CD14-positive monocyte (primary cell): ENCODE results near the gene CDIP1. TPM values are rescaled to one million over a fixed set of nuclear protein-coding genes. Genes with fewer than 3 reads are reported as not detected.
A peak's percentile ranks its signal among the peaks of the same experiment; 100 is the strongest.

Experiments
- DNase-seq, 3 donors: peaks; one replicate each; pipeline ENCODE4 v3.0.0-alpha.2; 2011 to 2022
- H2AFZ ChIP-seq: 2 replicates; pipeline ENCODE4 v1.6.0; 2012; ENCODE audit warnings: mild to moderate bottlenecking, low read depth, low read length, inconsistent platforms; ENCODE audit not compliant: insufficient read depth, poor library complexity, severe bottlenecking
- H3K27ac ChIP-seq, 2 donors: 1 replicate in 1 of 2; 2 replicates in 1 of 2; pipeline ENCODE4 v1.5.1; 2012 to 2013; ENCODE audit warnings: low read length in 2 of 2, control low read depth in 1 of 2, inconsistent platforms in 1 of 2, low read depth in 1 of 2, mild to moderate bottlenecking in 1 of 2
- H3K27me3 ChIP-seq, 2 donors: one replicate each; pipeline versions ENCODE4 v1.6.0 to v1.6.1; 2011 to 2013; ENCODE audit warnings: low read length in 2 of 2; ENCODE audit not compliant: control insufficient read depth in 2 of 2, insufficient read depth in 2 of 2
- H3K36me3 ChIP-seq, 2 donors: replicated peaks in 1 of 2; 1 replicate in 1 of 2; 2 replicates in 1 of 2; pipeline versions ENCODE4 v1.5.1 to v1.6.1; 2012 to 2013; ENCODE audit warnings: low read length in 2 of 2, control low read depth in 1 of 2, inconsistent platforms in 1 of 2, mild to moderate bottlenecking in 1 of 2; ENCODE audit not compliant: insufficient read depth in 2 of 2, control insufficient read depth in 1 of 2
- H3K4me1 ChIP-seq, 2 donors: 1 replicate in 1 of 2; 2 replicates in 1 of 2; pipeline versions ENCODE4 v1.5.1 to v1.6.1; 2012 to 2013; ENCODE audit warnings: low read length in 2 of 2, control low read depth in 1 of 2, inconsistent platforms in 1 of 2, mild to moderate bottlenecking in 1 of 2, moderate library complexity in 1 of 2; ENCODE audit not compliant: insufficient read depth in 2 of 2, control insufficient read depth in 1 of 2
- H3K4me2 ChIP-seq: replicated peaks from 2 replicates; pipeline ENCODE3; 2012; ENCODE audit warnings: low read length, moderate library complexity, mild to moderate bottlenecking; ENCODE audit not compliant: poor library complexity, severe bottlenecking; ENCODE audit errors: extremely low read depth
- H3K4me3 ChIP-seq, 3 experiments: fragments of 200-600 bp in 1 of 3; sonication (generic) in 1 of 3; replicated peaks in 1 of 3; 1 replicate in 2 of 3; 2 replicates in 1 of 3; pipeline ENCODE4 v1.5.1; 2011 to 2013; ENCODE audit warnings: low read length in 3 of 3, mild to moderate bottlenecking in 3 of 3, control low read depth in 2 of 3, low read depth in 2 of 3, inconsistent platforms in 1 of 3, moderate library complexity in 1 of 3
- H3K79me2 ChIP-seq: 2 replicates; pipeline ENCODE4 v1.6.0; 2012; ENCODE audit warnings: mild to moderate bottlenecking, control low read depth, inconsistent platforms, low read length, moderate library complexity; ENCODE audit not compliant: insufficient read depth
- H3K9ac ChIP-seq: 2 replicates; pipeline ENCODE4 v1.6.0; 2017; ENCODE audit warnings: low read length, mild to moderate bottlenecking; ENCODE audit not compliant: insufficient read depth, poor library complexity, severe bottlenecking
- H3K9me3 ChIP-seq, 2 donors: replicated peaks in 1 of 2; 1 replicate in 1 of 2; 2 replicates in 1 of 2; pipeline versions ENCODE4 v1.5.1 to v1.6.1; 2012 to 2013; ENCODE audit warnings: low read length in 2 of 2, control low read depth in 1 of 2; ENCODE audit not compliant: control insufficient read depth in 1 of 2, insufficient read depth in 1 of 2
- H4K20me1 ChIP-seq: 2 replicates; pipeline ENCODE4 v1.6.0; 2012; ENCODE audit warnings: mild to moderate bottlenecking, low read length, control low read depth, moderate library complexity; ENCODE audit not compliant: insufficient read depth
- H3K27ac Mint-ChIP-seq, 7 donors: one replicate each; pipeline ENCODE4 v1.8.0; 2020; ENCODE audit warnings: mild to moderate bottlenecking in 7 of 7, mixed read lengths in 7 of 7, moderate library complexity in 6 of 7, inconsistent platforms in 2 of 7
- H3K27me3 Mint-ChIP-seq, 3 donors: one replicate each; pipeline ENCODE4 v1.8.0; 2021 to 2022; ENCODE audit warnings: low read depth in 3 of 3, mild to moderate bottlenecking in 3 of 3, mixed read lengths in 3 of 3, moderate library complexity in 3 of 3, inconsistent platforms in 1 of 3
- H3K36me3 Mint-ChIP-seq, 2 donors: one replicate each; pipeline ENCODE4 v1.8.0; 2020; ENCODE audit warnings: mixed read lengths in 2 of 2, inconsistent platforms in 1 of 2, mild to moderate bottlenecking in 1 of 2
- H3K4me1 Mint-ChIP-seq: one replicate; pipeline ENCODE4 v1.8.0; 2020; ENCODE audit warnings: mild to moderate bottlenecking, mixed read lengths
- H3K4me3 Mint-ChIP-seq, 2 donors: one replicate each; pipeline ENCODE4 v1.8.0; 2020; ENCODE audit warnings: mild to moderate bottlenecking in 2 of 2, mixed read lengths in 2 of 2, moderate library complexity in 1 of 2
- H3K9me3 Mint-ChIP-seq, 7 donors: one replicate each; pipeline ENCODE4 v1.8.0; 2020 to 2022; ENCODE audit warnings: mixed read lengths in 7 of 7, mild to moderate bottlenecking in 6 of 7, moderate library complexity in 6 of 7, inconsistent platforms in 2 of 7
- WGBS: methylation state at CpG from one replicate; pipeline ENCODE4 v1.1.5; 2013; ENCODE audit warnings: missing lambda C conversion rate; ENCODE audit not compliant: insufficient coverage; 5-methylcytosine and 5-hydroxymethylcytosine counted together
- intact Hi-C, 2 donors: fragments of 100-400 bp; cut with micrococcal nuclease; formaldehyde crosslinking; loops; one replicate each; pipeline versions ENCODE4 v1.15.0 to v1.15.1; 2023
- polyA plus RNA-seq, 3 donors: library from polyadenylated mRNA; depleted of rRNA in 1 of 3; unstranded in 2 of 3; stranded (reverse) in 1 of 3; fragments of 300-500 nt in 2 of 3; fragments of >200 nt in 1 of 3; fragmentation: Illumina TruSeq in 2 of 3; gene quantifications; 1 replicate in 2 of 3; 2 replicates in 1 of 3; pipeline ENCODE4 v1.2.3, GENCODE V29; 2012 to 2021
- TF ChIP-seq, protein P1 (sequence below): fragments of 200-600 bp; IDR thresholded peaks from one replicate; pipeline ENCODE4 v1.8.0; 2022; ENCODE audit warnings: antibody characterized with exemption, mild to moderate bottlenecking

Gene CDIP1
- polyA plus RNA-seq, 3 donors = 8.6 to 11.2 (median 10.8) TPM

GRCh38 chr16:4510747-4511426, 27.7 kb downstream of the CDIP1 start:
- H3K36me3 ChIP-seq = peaks cover 41 to 51% of the 10 kb centered on the region in 2 donors
- H3K4me2 ChIP-seq = peak overlapping the region; percentile 42
- peaks cover 29% of the 10 kb centered on the region for H3K79me2 ChIP-seq
- Mint-ChIP-seq H3K9me3 (peaks cover 0 to 4% (median 0%) of the 10 kb centered on the region in 7 donors), H3K36me3 (peaks cover 49 to 57% of the 10 kb centered on the region in 2 donors), H3K27ac (peak overlapping the region; percentile 56 to 87 (median 81)), H3K4me3 (peak overlapping the region; percentile 50 to 69), H3K27me3 (no peaks in the 10 kb centered on the region), H3K4me1 (peaks cover 61% of the 10 kb centered on the region)
- peaks cover 59 to 63% of the 10 kb centered on the region in 2 donors for H3K4me1 ChIP-seq
- peak overlapping the region; percentile 30 for H2AFZ ChIP-seq
- H3K4me3 ChIP-seq = peak overlapping the region in 1 of 3 experiments; percentile 6
- WGBS = 51% methylated on average over 10 of the region's 14 CpGs
- no peaks in the 10 kb centered on the region for H4K20me1 ChIP-seq
- TF ChIP-seq, protein P1, sequence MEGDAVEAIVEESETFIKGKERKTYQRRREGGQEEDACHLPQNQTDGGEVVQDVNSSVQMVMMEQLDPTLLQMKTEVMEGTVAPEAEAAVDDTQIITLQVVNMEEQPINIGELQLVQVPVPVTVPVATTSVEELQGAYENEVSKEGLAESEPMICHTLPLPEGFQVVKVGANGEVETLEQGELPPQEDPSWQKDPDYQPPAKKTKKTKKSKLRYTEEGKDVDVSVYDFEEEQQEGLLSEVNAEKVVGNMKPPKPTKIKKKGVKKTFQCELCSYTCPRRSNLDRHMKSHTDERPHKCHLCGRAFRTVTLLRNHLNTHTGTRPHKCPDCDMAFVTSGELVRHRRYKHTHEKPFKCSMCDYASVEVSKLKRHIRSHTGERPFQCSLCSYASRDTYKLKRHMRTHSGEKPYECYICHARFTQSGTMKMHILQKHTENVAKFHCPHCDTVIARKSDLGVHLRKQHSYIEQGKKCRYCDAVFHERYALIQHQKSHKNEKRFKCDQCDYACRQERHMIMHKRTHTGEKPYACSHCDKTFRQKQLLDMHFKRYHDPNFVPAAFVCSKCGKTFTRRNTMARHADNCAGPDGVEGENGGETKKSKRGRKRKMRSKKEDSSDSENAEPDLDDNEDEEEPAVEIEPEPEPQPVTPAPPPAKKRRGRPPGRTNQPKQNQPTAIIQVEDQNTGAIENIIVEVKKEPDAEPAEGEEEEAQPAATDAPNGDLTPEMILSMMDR = no peak
- intact Hi-C loops = loop anchor here in 1 of 2 donors (10.0 kb wide), 1 partner anchor 104 kb away; the partner anchor contains the start of gene UBALD1
- H3K9ac ChIP-seq = peak overlapping the region; percentile 33
- H3K9me3 ChIP-seq = no peaks in the 10 kb centered on the region
- H3K27me3 ChIP-seq = no peaks in the 10 kb centered on the region
- peak overlapping the region; percentile 9 to 62 for H3K27ac ChIP-seq
- DNase-seq = peak; percentile 36 to 59 (median 42)

GRCh38 chr16:4510131-4510530, 28.4 kb downstream of the CDIP1 start:
- no peak overlapping the region for H3K27ac Mint-ChIP-seq
- H2AFZ ChIP-seq = no peak overlapping the region
- H3K4me3 ChIP-seq = no peak overlapping the region
- no peaks in the 10 kb centered on the region for H3K9me3 ChIP-seq
- WGBS = no CpG with 5 or more reads among the region's 5 CpGs
- peaks cover 49 to 57% of the 10 kb centered on the region in 2 donors for H3K36me3 Mint-ChIP-seq
- peaks cover 29% of the 10 kb centered on the region for H3K79me2 ChIP-seq
- intact Hi-C loops = loop anchor here in 1 of 2 donors (10.0 kb wide), 1 partner anchor 105 kb away; the partner anchor contains the start of gene UBALD1
- H3K27me3 Mint-ChIP-seq = no peaks in the 10 kb centered on the region
- TF ChIP-seq, protein P1 = no peak
- no peak overlapping the region for H3K27ac ChIP-seq
- peaks cover 41 to 51% of the 10 kb centered on the region in 2 donors for H3K36me3 ChIP-seq
- peaks cover 61 to 63% of the 10 kb centered on the region in 2 donors for H3K4me1 ChIP-seq
- no peak overlapping the region for H3K4me2 ChIP-seq
- no peaks in the 10 kb centered on the region for H4K20me1 ChIP-seq
- no peak for DNase-seq
- H3K4me1 Mint-ChIP-seq = peaks cover 61% of the 10 kb centered on the region
- no peaks in the 10 kb centered on the region for H3K27me3 ChIP-seq
- no peak overlapping the region for H3K9ac ChIP-seq
- H3K9me3 Mint-ChIP-seq = peaks cover 0 to 4% (median 0%) of the 10 kb centered on the region in 7 donors
- H3K4me3 Mint-ChIP-seq = no peak overlapping the region
